ENCODE results near the gene PLRG1.

PLRG1 gene

GRCh38 chr4:154516318-154517029 lies 33.7 kb downstream of the PLRG1 start:
- H3K4me3 Mint-ChIP-seq, result no peak overlapping the region

GRCh38 chr4:154511981-154512380 lies 38.2 kb downstream of the PLRG1 start:
- H3K9me3 Mint-ChIP-seq, result no peaks in the 10 kb centered on the region
- H3K4me3 Mint-ChIP-seq, result no peak overlapping the region
- H3K36me3 Mint-ChIP-seq (ENCODE audit: low read depth), result no peaks in the 10 kb centered on the region
- no peak overlapping the region for H3K27ac Mint-ChIP-seq
- no peaks in the 10 kb centered on the region for H3K4me1 Mint-ChIP-seq (ENCODE audit: low read depth)
- peaks cover 37% of the 10 kb centered on the region for H3K27me3 Mint-ChIP-seq

More at GRCh38 chr4:154516318-154517029, 33.7 kb downstream of the PLRG1 start:
- H3K27ac Mint-ChIP-seq, result no peak overlapping the region
- H3K36me3 Mint-ChIP-seq (ENCODE audit: low read depth), result no peaks in the 10 kb centered on the region
- no peaks in the 10 kb centered on the region for H3K9me3 Mint-ChIP-seq
- H3K27me3 Mint-ChIP-seq, result peaks cover 57% of the 10 kb centered on the region
- H3K4me1 Mint-ChIP-seq (ENCODE audit: low read depth), result no peaks in the 10 kb centered on the region

- Mint-ChIP-seq H3K36me3 (ENCODE audit: low read depth) (no peaks in the 10 kb centered on the region), H3K9me3 (no peaks in the 10 kb centered on the region), H3K4me3 (no peak overlapping the region), H3K4me1 (ENCODE audit: low read depth) (no peaks in the 10 kb centered on the region), H3K27me3 (peaks cover 37% of the 10 kb centered on the region), H3K27ac (no peak overlapping the region)
These were observed 38.7 kb downstream of the PLRG1 start for GRCh38 chr4:154511548-154511947.

GRCh38 chr4:154507156-154507555 lies 43.0 kb downstream of the PLRG1 start:
- no peaks in the 10 kb centered on the region for H3K4me1 Mint-ChIP-seq (ENCODE audit: low read depth)
- H3K36me3 Mint-ChIP-seq (ENCODE audit: low read depth), result no peaks in the 10 kb centered on the region
- H3K4me3 Mint-ChIP-seq, result no peak overlapping the region
- no peak overlapping the region for H3K27ac Mint-ChIP-seq
- H3K27me3 Mint-ChIP-seq, result peaks cover 42% of the 10 kb centered on the region
- no peaks in the 10 kb centered on the region for H3K9me3 Mint-ChIP-seq

GRCh38 chr4:154506253-154506652 lies 43.9 kb downstream of the PLRG1 start:
- no peak overlapping the region for H3K4me3 Mint-ChIP-seq
- H3K27me3 Mint-ChIP-seq, result peaks cover 49% of the 10 kb centered on the region
- H3K9me3 Mint-ChIP-seq, result no peaks in the 10 kb centered on the region
- no peaks in the 10 kb centered on the region for H3K4me1 Mint-ChIP-seq (ENCODE audit: low read depth)
- H3K27ac Mint-ChIP-seq, result no peak overlapping the region
- no peaks in the 10 kb centered on the region for H3K36me3 Mint-ChIP-seq (ENCODE audit: low read depth)

DNA sequence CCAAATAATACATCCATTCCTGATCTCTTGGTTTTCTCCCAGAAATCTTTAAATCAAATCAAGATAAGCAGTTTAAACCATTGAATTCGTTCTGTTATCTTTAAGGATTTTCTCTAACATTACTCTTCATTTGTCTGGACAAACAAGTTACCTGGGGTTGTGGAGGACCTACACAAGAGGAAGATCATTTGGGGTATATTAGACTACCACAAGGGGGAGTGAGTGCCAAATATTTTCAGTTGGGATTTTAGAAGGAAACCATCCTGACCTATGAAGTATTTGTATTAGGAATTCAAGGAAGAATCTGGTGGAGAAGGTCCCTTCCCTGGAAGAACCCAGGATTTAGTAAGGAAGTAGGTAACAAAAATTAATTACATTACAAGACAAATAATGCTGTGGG lies 46.6 kb downstream of the PLRG1 start:
- Mint-ChIP-seq H3K4me3 (no peak overlapping the region), H3K4me1 (ENCODE audit: low read depth) (no peaks in the 10 kb centered on the region), H3K27me3 (peaks cover 66% of the 10 kb centered on the region), H3K27ac (no peak overlapping the region), H3K9me3 (no peaks in the 10 kb centered on the region), H3K36me3 (ENCODE audit: low read depth) (no peaks in the 10 kb centered on the region)

DNA sequence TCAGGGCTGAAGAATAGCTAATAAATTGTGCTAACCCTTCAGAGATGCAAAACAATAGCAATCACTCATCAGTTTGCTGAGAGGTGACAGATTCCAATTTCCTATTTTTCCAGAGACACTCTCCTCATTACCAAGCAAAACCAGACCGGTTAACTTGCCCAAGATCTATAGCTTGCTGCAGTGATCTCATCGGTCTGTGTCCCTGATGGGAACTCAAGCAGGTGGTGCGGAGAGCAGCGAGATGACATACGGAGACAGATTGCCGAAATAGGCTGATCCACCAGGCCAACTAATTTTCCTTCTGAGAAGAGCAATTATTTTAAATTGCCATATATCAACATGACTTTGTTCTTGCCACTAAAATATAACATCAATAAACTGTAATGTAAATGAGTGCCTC lies 48.1 kb downstream of the PLRG1 start:
- peaks cover 67% of the 10 kb centered on the region for H3K27me3 Mint-ChIP-seq
- H3K27ac Mint-ChIP-seq, result no peak overlapping the region
- no peaks in the 10 kb centered on the region for H3K36me3 Mint-ChIP-seq (ENCODE audit: low read depth)
- no peak overlapping the region for H3K4me3 Mint-ChIP-seq
- H3K9me3 Mint-ChIP-seq, result no peaks in the 10 kb centered on the region
- H3K4me1 Mint-ChIP-seq (ENCODE audit: low read depth), result no peaks in the 10 kb centered on the region

DNA sequence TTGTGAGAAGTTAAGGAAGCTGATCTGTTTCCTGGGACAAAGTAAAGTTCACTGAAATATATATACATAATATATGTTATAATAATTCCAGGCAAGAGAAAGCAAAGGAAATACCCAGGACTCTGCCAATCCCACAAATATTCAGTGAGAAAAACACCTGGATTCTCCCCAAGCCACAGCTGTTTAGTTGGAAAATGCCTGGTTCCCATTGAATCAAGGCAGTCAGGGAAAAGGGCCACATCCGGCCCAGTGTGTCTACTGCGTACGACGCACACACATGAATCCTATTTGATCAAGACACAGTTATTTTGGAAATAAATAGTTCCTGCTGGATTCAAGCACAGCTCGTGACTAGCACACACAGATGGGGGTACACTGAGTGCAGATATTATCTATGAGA lies 52.3 kb downstream of the PLRG1 start:
- no peaks in the 10 kb centered on the region for H3K36me3 Mint-ChIP-seq (ENCODE audit: low read depth)
- H3K9me3 Mint-ChIP-seq, result no peaks in the 10 kb centered on the region
- H3K4me3 Mint-ChIP-seq, result no peak overlapping the region
- no peak overlapping the region for H3K27ac Mint-ChIP-seq
- peaks cover 65% of the 10 kb centered on the region for H3K27me3 Mint-ChIP-seq
- no peaks in the 10 kb centered on the region for H3K4me1 Mint-ChIP-seq (ENCODE audit: low read depth)

GRCh38 chr4:154495867-154496266 lies 54.3 kb downstream of the PLRG1 start:
- Mint-ChIP-seq H3K9me3 (no peaks in the 10 kb centered on the region), H3K4me3 (no peak overlapping the region), H3K4me1 (ENCODE audit: low read depth) (peaks cover 15% of the 10 kb centered on the region), H3K27ac (no peak overlapping the region), H3K36me3 (ENCODE audit: low read depth) (no peaks in the 10 kb centered on the region), H3K27me3 (peaks cover 71% of the 10 kb centered on the region)

DNA sequence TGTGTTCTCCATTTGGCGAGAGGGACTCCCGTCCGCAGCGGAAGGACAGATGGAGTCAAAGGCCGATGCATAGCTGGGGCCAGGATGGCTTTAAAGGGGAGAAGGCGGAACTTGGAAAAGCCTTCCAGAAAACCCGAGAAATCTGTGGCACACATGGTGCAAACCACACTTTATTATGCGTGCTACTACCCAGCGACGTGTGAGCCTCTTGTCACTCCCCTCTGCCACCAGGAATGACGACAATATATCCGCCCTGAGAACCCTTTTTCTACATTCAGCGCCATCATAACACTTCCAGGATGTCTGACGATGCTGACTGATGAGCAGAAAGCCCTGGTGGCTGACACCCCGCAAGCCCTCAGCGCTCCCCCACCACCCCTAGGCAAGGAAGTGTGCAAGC lies 57.9 kb downstream of the PLRG1 start:
- H3K27me3 Mint-ChIP-seq, result peaks cover 75% of the 10 kb centered on the region
- H3K4me1 Mint-ChIP-seq (ENCODE audit: low read depth), result peaks cover 20% of the 10 kb centered on the region
- H3K9me3 Mint-ChIP-seq, result no peaks in the 10 kb centered on the region
- peak overlapping the region; percentile 67 for H3K4me3 Mint-ChIP-seq
- H3K27ac Mint-ChIP-seq, result no peak overlapping the region
- no peaks in the 10 kb centered on the region for H3K36me3 Mint-ChIP-seq (ENCODE audit: low read depth)

DNA sequence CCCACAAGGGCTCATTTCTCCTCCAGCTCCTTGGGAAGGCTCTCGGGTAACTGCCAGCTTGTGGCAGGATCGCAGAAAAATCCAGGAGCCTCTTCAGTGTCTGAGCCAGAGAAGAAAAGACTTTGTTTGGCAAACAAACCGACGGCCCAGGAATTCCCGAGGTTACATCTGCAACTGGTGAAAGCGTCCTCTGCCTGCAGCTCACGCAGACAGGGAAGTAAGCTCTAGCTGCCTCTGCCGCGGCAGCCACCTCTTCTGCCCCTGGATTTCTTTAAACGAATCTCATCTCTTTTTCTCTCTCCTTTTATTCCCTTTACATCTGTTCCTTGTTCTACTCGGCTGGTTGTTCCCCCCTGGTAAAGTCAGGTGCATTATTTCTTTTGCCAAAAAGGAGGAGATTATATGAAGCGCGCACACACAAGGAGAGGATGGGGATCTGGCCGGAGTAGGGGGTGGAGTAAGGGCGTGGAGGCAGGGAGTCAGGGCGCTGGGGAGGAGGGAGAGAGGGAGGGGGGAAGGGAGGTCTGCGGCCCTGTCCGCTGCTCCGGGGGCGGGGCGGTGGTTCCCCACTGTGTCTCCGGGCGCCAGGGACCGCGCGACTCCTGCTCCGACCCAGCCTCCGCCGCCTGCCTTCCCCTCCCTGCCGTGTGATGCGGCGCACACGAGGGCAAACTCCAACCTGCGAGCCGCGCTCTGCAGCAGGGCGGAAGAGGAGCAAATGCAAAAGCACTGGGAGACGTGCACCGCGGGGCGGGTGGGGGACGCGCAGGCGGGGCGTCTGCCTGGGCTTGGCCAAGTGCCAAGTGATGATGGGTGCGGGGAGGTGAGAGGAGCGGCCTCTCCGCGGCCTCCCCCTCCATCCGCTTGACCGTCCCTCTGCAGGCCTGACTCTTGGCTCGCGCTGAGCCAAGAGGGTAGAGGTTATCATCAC lies 58.6 kb downstream of the PLRG1 start, which contains the start of gene DCHS2:
Gene DCHS2, minus strand, starts transcription at position 459 of the 931 bp plus-strand sequence. Its CDS starts 444 bp downstream, at position 15.
- Mint-ChIP-seq H3K27me3 (peaks cover 68% of the 10 kb centered on the region), H3K9me3 (no peaks in the 10 kb centered on the region), H3K36me3 (ENCODE audit: low read depth) (no peaks in the 10 kb centered on the region), H3K4me1 (ENCODE audit: low read depth) (peaks cover 20% of the 10 kb centered on the region), H3K27ac (no peak within 1 kb of the TSS), H3K4me3 (peak within 1 kb of the TSS; percentile 67)

DNA sequence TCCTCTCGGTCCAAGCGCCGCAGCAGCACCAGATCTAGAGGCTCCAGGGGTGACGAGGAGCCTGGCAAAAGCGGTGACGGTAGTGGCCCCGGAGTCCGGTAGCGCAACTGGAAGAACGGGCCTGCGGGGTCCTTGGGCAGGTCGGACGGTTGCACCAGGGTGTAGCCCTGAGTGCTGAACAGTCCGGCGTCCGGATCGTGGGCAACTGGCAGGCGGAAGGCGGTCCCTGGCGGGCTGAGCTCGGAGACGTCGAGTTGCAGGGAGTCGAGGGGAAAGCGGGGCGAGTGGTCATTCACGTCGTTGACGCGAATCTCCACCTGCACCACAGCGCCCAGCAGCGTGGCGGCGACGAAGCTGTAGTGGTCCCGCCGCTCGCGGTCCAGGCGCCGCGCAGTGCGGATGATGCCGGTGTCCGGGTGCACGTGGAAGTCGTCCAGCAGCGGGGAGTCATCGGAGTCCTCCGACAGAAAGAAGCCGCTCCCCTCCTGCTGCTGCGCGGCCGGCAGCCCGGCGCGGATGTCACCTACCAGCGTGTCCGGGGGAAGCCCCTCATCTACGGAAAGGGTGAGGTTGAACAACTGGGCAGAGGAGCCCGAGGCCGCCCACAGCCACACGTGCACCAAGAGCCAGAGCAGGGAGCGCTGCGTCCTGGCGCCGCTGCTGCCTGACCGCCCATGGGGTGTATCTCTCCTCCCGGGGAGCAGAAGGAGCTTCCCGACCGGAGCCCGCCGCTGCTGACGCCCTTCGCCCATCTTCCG lies 59.4 kb downstream of the PLRG1 start:
- Mint-ChIP-seq H3K36me3 (ENCODE audit: low read depth) (no peaks in the 10 kb centered on the region), H3K4me3 (peak overlapping the region; percentile 67), H3K4me1 (ENCODE audit: low read depth) (peaks cover 20% of the 10 kb centered on the region), H3K9me3 (no peaks in the 10 kb centered on the region), H3K27me3 (peaks cover 59% of the 10 kb centered on the region), H3K27ac (no peak overlapping the region)

- Mint-ChIP-seq H3K9me3 (no peaks in the 10 kb centered on the region), H3K27ac (no peak overlapping the region), H3K4me1 (ENCODE audit: low read depth) (peaks cover 20% of the 10 kb centered on the region), H3K36me3 (ENCODE audit: low read depth) (no peaks in the 10 kb centered on the region), H3K27me3 (peaks cover 56% of the 10 kb centered on the region), H3K4me3 (peak overlapping the region; percentile 54)
These were observed 60.0 kb downstream of the PLRG1 start for GRCh38 chr4:154490234-154490582.

GRCh38 chr4:154489558-154490233 lies 60.5 kb downstream of the PLRG1 start:
- H3K36me3 Mint-ChIP-seq (ENCODE audit: low read depth), result no peaks in the 10 kb centered on the region
- peaks cover 54% of the 10 kb centered on the region for H3K27me3 Mint-ChIP-seq

More at GRCh38 chr4:154489558-154490233, 60.5 kb downstream of the PLRG1 start:
- Mint-ChIP-seq H3K27ac (no peak overlapping the region), H3K9me3 (no peaks in the 10 kb centered on the region), H3K4me3 (no peak overlapping the region), H3K4me1 (ENCODE audit: low read depth) (peaks cover 20% of the 10 kb centered on the region)

Measured in stimulated activated naive CD8-positive, alpha-beta T cell treated with anti-CD3 and anti-CD28 coated beads, Interleukin-15, Interleukin-2, amounts not matched to agents 100 ng/mL and 50 ng/mL, for 24 hours (primary cell).